Adrenal gland (tissue), 5 donors: ENCODE data around the gene GAS2L1.

Experiments used
- CTCF ChIP-seq, 6 experiments: fragments of 450-650 bp in 4 of 6; fragments of 200-600 bp in 2 of 6; sonication (generic) in 1 of 6; IDR thresholded peaks; 1 replicate in 5 of 6; 2 replicates in 1 of 6; pipeline versions ENCODE4 v1.5.1 to v1.8.0; 2016 to 2021; ENCODE audit warnings: antibody characterized with exemption in 6 of 6, mild to moderate bottlenecking in 2 of 6, moderate library complexity in 1 of 6
- POLR2A ChIP-seq, 2 donors: fragments of 450-650 bp; IDR thresholded peaks; one replicate each; pipeline ENCODE4 v1.6.1; 2017; ENCODE audit warnings: antibody characterized with exemption in 2 of 2, mild to moderate bottlenecking in 2 of 2, moderate library complexity in 1 of 2
- donor health status: DM: no; HTN: no; CAD: no.

DNA sequence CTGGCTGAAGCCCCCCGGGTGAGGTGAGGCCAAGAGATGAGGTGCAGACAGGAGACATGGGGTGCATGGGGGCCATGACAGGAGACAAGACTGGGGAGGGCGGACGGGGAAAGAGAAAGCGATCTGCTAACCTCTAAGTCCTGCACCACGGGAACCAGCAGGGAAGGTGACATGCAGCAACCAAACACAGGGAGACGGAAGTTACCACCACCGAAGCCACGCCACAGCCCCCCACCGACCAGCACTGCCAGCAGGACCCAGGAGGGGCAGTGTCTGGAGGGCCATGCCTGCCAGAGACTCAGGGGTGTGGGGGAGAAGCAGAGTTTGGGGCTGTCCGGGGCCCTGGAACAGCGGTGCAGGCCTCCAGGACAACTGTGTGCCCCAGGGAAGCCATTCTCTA, 23.1 kb downstream of the GAS2L1 start:
- TF ChIP-seq CTCF (IDR thresholded peaks at IDR 0.05) (no peak), POLR2A (IDR thresholded peaks at IDR 0.05) (no peak)
